GM21367 (cell line): ENCODE results near the gene LIX1.
"Not testable (repeated sequence)": the region's sequence is repeated elsewhere in the genome, so short reads cannot be mapped to it uniquely, and the experiment has no call there.

Experiments used
- ATAC-seq: cut with Tn5 transposase; IDR thresholded peaks from one replicate; pipeline ENCODE4 v1.9.1; 2021; ENCODE audit not compliant: unreplicated experiment

The LIX1 gene

GRCh38 chr5:97142521-97143254 lies at the start of gene LIX1:
Gene LIX1, minus strand, starts transcription at chr5:97142611. Its CDS starts 35 bp downstream, at chr5:97142576.
- ATAC-seq = peak; percentile 89

GRCh38 chr5:97191893-97192292 lies 49.5 kb upstream of the LIX1 start:
- no peak for ATAC-seq

- ATAC-seq = not testable (repeated sequence)
These were observed 47.1 kb upstream of the LIX1 start for GRCh38 chr5:97189523-97189922.

- ATAC-seq = no peak
These were observed 41.5 kb upstream of the LIX1 start for GRCh38 chr5:97183930-97184213.

GRCh38 chr5:97183100-97183929 lies 40.9 kb upstream of the LIX1 start, which contains the start of gene RIOK2:
Gene RIOK2, minus strand, starts transcription at chr5:97183247. Its CDS starts 56 bp downstream, at chr5:97183191.
- ATAC-seq = peak; percentile 89

GRCh38 chr5:97182571-97183099 lies 40.2 kb upstream of the LIX1 start:
- ATAC-seq = no peak

- no peak for ATAC-seq
These were observed 39.6 kb upstream of the LIX1 start for GRCh38 chr5:97181856-97182545.

GRCh38 chr5:97179457-97179856 lies 37.0 kb upstream of the LIX1 start:
- ATAC-seq = not testable (repeated sequence)

GRCh38 chr5:97172227-97172626 lies 29.8 kb upstream of the LIX1 start:
- no peak for ATAC-seq

- no peak for ATAC-seq
These were observed 29.3 kb upstream of the LIX1 start for GRCh38 chr5:97171703-97172102.

GRCh38 chr5:97167435-97167834 lies 25.0 kb upstream of the LIX1 start:
- peak; percentile 65 for ATAC-seq

- no peak for ATAC-seq
These were observed 23.3 kb upstream of the LIX1 start for GRCh38 chr5:97165726-97166125.

GRCh38 chr5:97164846-97165245 lies 22.4 kb upstream of the LIX1 start:
- ATAC-seq = no peak

- no peak for ATAC-seq
These were observed 21.4 kb upstream of the LIX1 start for GRCh38 chr5:97163790-97164285.

GRCh38 chr5:97163360-97163764 lies 21.0 kb upstream of the LIX1 start:
- no peak for ATAC-seq

GRCh38 chr5:97162045-97162444 lies 19.6 kb upstream of the LIX1 start:
- peak; percentile 49 for ATAC-seq

GRCh38 chr5:97157689-97158088 lies 15.3 kb upstream of the LIX1 start:
- no peak for ATAC-seq

GRCh38 chr5:97151370-97151769 lies 9.0 kb upstream of the LIX1 start:
- ATAC-seq = no peak

- no peak for ATAC-seq
These were observed 8.0 kb upstream of the LIX1 start for GRCh38 chr5:97150401-97150800.

GRCh38 chr5:97149709-97150108 lies 7.3 kb upstream of the LIX1 start:
- ATAC-seq = no peak

GRCh38 chr5:97148288-97148687 lies 5.9 kb upstream of the LIX1 start:
- ATAC-seq = no peak
